Measurements from ENCODE around the gene DLX4.

Gene DLX4

GRCh38 chr17:49992933-49993422 is 24.0 kb downstream of the DLX4 start:
- H3K4me3 ChIP-seq (ENCODE audit: low read depth in 1 of 5, low read length in 5 of 5) = peak overlapping the region in 4 of 5 donors; percentile 43 to 62 (median 50)
- no peak overlapping the region for H3K27ac ChIP-seq (ENCODE audit: low read depth, low read length)
- no peak overlapping the region for H3K9ac ChIP-seq (ENCODE audit: low read length in 5 of 5)
- peaks cover 0 to 37% (median 32%) of the 10 kb centered on the region in 5 donors for H3K4me1 ChIP-seq (ENCODE audit: control insufficient read depth in 5 of 5, insufficient read depth in 5 of 5, low read length in 5 of 5)
- peaks cover 0 to 5% (median 0%) of the 10 kb centered on the region in 5 donors for H3K9me3 ChIP-seq (ENCODE audit: control insufficient read depth in 5 of 5, low read length in 5 of 5)
- no peaks in the 10 kb centered on the region for H3K36me3 ChIP-seq (ENCODE audit: control insufficient read depth in 5 of 5, insufficient read depth in 5 of 5, low read length in 5 of 5)
- H3K27me3 ChIP-seq (ENCODE audit: control insufficient read depth in 5 of 5, insufficient read depth in 4 of 5, low read length in 5 of 5) = peaks cover 18 to 89% (median 72%) of the 10 kb centered on the region in 5 donors

GRCh38 chr17:49993423-49994060 is 24.6 kb downstream of the DLX4 start:
- H3K27me3 ChIP-seq (ENCODE audit: control insufficient read depth in 5 of 5, insufficient read depth in 4 of 5, low read length in 5 of 5) = peaks cover 14 to 87% (median 69%) of the 10 kb centered on the region in 5 donors
- H3K9ac ChIP-seq (ENCODE audit: low read length in 5 of 5) = peak overlapping the region in 1 of 5 donors; percentile 6
- peak overlapping the region; percentile 25 to 62 (median 48) for H3K4me3 ChIP-seq (ENCODE audit: low read depth in 1 of 5, low read length in 5 of 5)
- no peaks in the 10 kb centered on the region for H3K36me3 ChIP-seq (ENCODE audit: control insufficient read depth in 5 of 5, insufficient read depth in 5 of 5, low read length in 5 of 5)
- peaks cover 0 to 40% (median 32%) of the 10 kb centered on the region in 5 donors for H3K4me1 ChIP-seq (ENCODE audit: control insufficient read depth in 5 of 5, insufficient read depth in 5 of 5, low read length in 5 of 5)
- peaks cover 0 to 5% (median 0%) of the 10 kb centered on the region in 5 donors for H3K9me3 ChIP-seq (ENCODE audit: control insufficient read depth in 5 of 5, low read length in 5 of 5)
- no peak overlapping the region for H3K27ac ChIP-seq (ENCODE audit: low read depth, low read length)

DNA sequence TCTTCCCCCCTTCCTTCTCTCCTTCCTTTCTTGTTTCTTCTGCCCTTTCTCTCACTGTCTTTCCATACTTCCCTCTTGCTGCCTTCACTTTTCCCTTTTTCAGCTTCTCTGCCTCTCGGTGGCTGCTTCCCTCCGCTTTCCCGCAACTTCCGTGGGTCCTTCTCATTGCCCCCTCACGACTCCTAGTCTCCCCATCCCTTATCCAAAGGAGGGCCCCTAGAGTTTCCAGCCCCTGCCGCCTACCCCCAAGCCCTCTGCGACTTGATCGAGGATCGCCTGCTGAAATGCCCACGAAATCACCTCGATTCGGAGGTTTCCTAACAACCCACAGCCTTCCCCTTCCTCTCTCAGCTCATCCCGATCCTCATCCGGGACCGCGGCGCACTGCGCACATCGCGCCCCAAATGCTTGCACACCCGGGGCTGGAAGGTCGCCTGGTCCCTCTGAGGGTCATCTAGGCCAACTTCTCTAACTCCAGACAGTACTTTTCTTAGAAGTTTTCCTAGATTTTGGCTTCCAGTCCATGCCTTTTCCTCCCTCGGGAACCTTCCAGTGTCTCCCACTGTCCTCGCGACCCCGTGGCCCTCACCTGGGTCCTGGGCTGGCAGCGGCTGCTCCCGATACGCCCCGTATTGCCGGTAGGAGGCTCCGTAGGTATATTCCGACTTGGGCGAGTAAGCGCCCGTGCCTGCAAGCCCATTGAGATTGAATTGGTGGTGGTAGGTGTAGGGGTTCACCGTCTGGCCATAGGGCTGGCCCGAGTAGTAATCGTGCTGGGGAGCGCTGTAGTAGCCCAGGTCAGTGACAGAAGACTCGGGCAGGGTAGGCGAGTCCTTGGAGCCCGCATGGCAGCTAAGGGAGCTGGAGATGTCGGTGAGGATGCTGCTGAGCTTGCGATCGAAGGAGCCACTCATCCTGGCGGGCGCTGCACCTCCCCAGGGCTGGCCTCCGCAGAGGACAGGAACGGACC is 25.4 kb downstream of the DLX4 start:
- Histone ChIP-seq H3K36me3 (ENCODE audit: control insufficient read depth in 5 of 5, insufficient read depth in 5 of 5, low read length in 5 of 5) (no peaks in the 10 kb centered on the region), H3K27ac (ENCODE audit: low read depth, low read length) (no peak overlapping the region), H3K4me1 (ENCODE audit: control insufficient read depth in 5 of 5, insufficient read depth in 5 of 5, low read length in 5 of 5) (peaks cover 0 to 40% (median 32%) of the 10 kb centered on the region in 5 donors), H3K4me3 (ENCODE audit: low read depth in 1 of 5, low read length in 5 of 5) (peak overlapping the region; percentile 25 to 62 (median 48)), H3K9ac (ENCODE audit: low read length in 5 of 5) (peak overlapping the region in 2 of 5 donors; percentile 6 to 20), H3K9me3 (ENCODE audit: control insufficient read depth in 5 of 5, low read length in 5 of 5) (peaks cover 0 to 5% (median 0%) of the 10 kb centered on the region in 5 donors), H3K27me3 (ENCODE audit: control insufficient read depth in 5 of 5, insufficient read depth in 4 of 5, low read length in 5 of 5) (peaks cover 15 to 88% (median 69%) of the 10 kb centered on the region in 5 donors)

GRCh38 chr17:49995055-49995738 is 26.2 kb downstream of the DLX4 start, which contains the start of gene DLX3:
Gene DLX3, minus strand, starts transcription at chr17:49995224. Its CDS starts 226 bp downstream, at chr17:49994998.
- no peaks in the 10 kb centered on the region for H3K36me3 ChIP-seq (ENCODE audit: control insufficient read depth in 5 of 5, insufficient read depth in 5 of 5, low read length in 5 of 5)
- peak within 1 kb of the TSS; percentile 25 to 62 (median 48) for H3K4me3 ChIP-seq (ENCODE audit: low read depth in 1 of 5, low read length in 5 of 5)
- H3K9ac ChIP-seq (ENCODE audit: low read length in 5 of 5) = peak within 1 kb of the TSS in 1 of 5 donors; percentile 20
- H3K27ac ChIP-seq (ENCODE audit: low read depth, low read length) = no peak within 1 kb of the TSS
- H3K4me1 ChIP-seq (ENCODE audit: control insufficient read depth in 5 of 5, insufficient read depth in 5 of 5, low read length in 5 of 5) = peaks cover 0 to 40% (median 32%) of the 10 kb centered on the region in 5 donors
- peaks cover 20 to 87% (median 65%) of the 10 kb centered on the region in 5 donors for H3K27me3 ChIP-seq (ENCODE audit: control insufficient read depth in 5 of 5, insufficient read depth in 4 of 5, low read length in 5 of 5)
- H3K9me3 ChIP-seq (ENCODE audit: control insufficient read depth in 5 of 5, low read length in 5 of 5) = peaks cover 0 to 5% (median 0%) of the 10 kb centered on the region in 5 donors

- peaks cover 0 to 5% (median 0%) of the 10 kb centered on the region in 5 donors for H3K9me3 ChIP-seq (ENCODE audit: control insufficient read depth in 5 of 5, low read length in 5 of 5)
- no peaks in the 10 kb centered on the region for H3K36me3 ChIP-seq (ENCODE audit: control insufficient read depth in 5 of 5, insufficient read depth in 5 of 5, low read length in 5 of 5)
- H3K4me3 ChIP-seq (ENCODE audit: low read depth in 1 of 5, low read length in 5 of 5) = no peak overlapping the region
- H3K27ac ChIP-seq (ENCODE audit: low read depth, low read length) = no peak overlapping the region
- no peak overlapping the region for H3K9ac ChIP-seq (ENCODE audit: low read length in 5 of 5)
- H3K27me3 ChIP-seq (ENCODE audit: control insufficient read depth in 5 of 5, insufficient read depth in 4 of 5, low read length in 5 of 5) = peaks cover 22 to 85% (median 68%) of the 10 kb centered on the region in 5 donors
- H3K4me1 ChIP-seq (ENCODE audit: control insufficient read depth in 5 of 5, insufficient read depth in 5 of 5, low read length in 5 of 5) = peaks cover 0 to 40% (median 32%) of the 10 kb centered on the region in 5 donors
Observed at GRCh38 chr17:49996121-49996494, 27.1 kb downstream of the DLX4 start.

- peaks cover 0 to 40% (median 32%) of the 10 kb centered on the region in 5 donors for H3K4me1 ChIP-seq (ENCODE audit: control insufficient read depth in 5 of 5, insufficient read depth in 5 of 5, low read length in 5 of 5)
- no peaks in the 10 kb centered on the region for H3K36me3 ChIP-seq (ENCODE audit: control insufficient read depth in 5 of 5, insufficient read depth in 5 of 5, low read length in 5 of 5)
- H3K9ac ChIP-seq (ENCODE audit: low read length in 5 of 5) = peak overlapping the region in 1 of 5 donors; percentile 37
- H3K27ac ChIP-seq (ENCODE audit: low read depth, low read length) = no peak overlapping the region
- H3K9me3 ChIP-seq (ENCODE audit: control insufficient read depth in 5 of 5, low read length in 5 of 5) = peaks cover 0 to 5% (median 0%) of the 10 kb centered on the region in 5 donors
- peaks cover 27 to 85% (median 68%) of the 10 kb centered on the region in 5 donors for H3K27me3 ChIP-seq (ENCODE audit: control insufficient read depth in 5 of 5, insufficient read depth in 4 of 5, low read length in 5 of 5)
- peak overlapping the region in 4 of 5 donors; percentile 42 to 53 (median 44) for H3K4me3 ChIP-seq (ENCODE audit: low read depth in 1 of 5, low read length in 5 of 5)
Observed at GRCh38 chr17:49996495-49997300, 27.7 kb downstream of the DLX4 start.

- H3K9ac ChIP-seq (ENCODE audit: low read length in 5 of 5) = peak overlapping the region in 1 of 5 donors; percentile 37
Observed at GRCh38 chr17:49997301-49997650, 28.3 kb downstream of the DLX4 start.

GRCh38 chr17:49997773-49998703 is 29.0 kb downstream of the DLX4 start:
- H3K9me3 ChIP-seq (ENCODE audit: control insufficient read depth in 5 of 5, low read length in 5 of 5) = peaks cover 0 to 5% (median 0%) of the 10 kb centered on the region in 5 donors
- H3K27ac ChIP-seq (ENCODE audit: low read depth, low read length) = no peak overlapping the region
- H3K4me3 ChIP-seq (ENCODE audit: low read depth in 1 of 5, low read length in 5 of 5) = no peak overlapping the region
- peaks cover 27 to 81% (median 61%) of the 10 kb centered on the region in 5 donors for H3K27me3 ChIP-seq (ENCODE audit: control insufficient read depth in 5 of 5, insufficient read depth in 4 of 5, low read length in 5 of 5)
- H3K4me1 ChIP-seq (ENCODE audit: control insufficient read depth in 5 of 5, insufficient read depth in 5 of 5, low read length in 5 of 5) = peaks cover 0 to 37% (median 30%) of the 10 kb centered on the region in 5 donors
- no peaks in the 10 kb centered on the region for H3K36me3 ChIP-seq (ENCODE audit: control insufficient read depth in 5 of 5, insufficient read depth in 5 of 5, low read length in 5 of 5)
- no peak overlapping the region for H3K9ac ChIP-seq (ENCODE audit: low read length in 5 of 5)

More at GRCh38 chr17:49997301-49997650, 28.3 kb downstream of the DLX4 start:
- Histone ChIP-seq H3K27ac (ENCODE audit: low read depth, low read length) (no peak overlapping the region), H3K4me3 (ENCODE audit: low read depth in 1 of 5, low read length in 5 of 5) (peak overlapping the region in 1 of 5 donors; percentile 53), H3K36me3 (ENCODE audit: control insufficient read depth in 5 of 5, insufficient read depth in 5 of 5, low read length in 5 of 5) (no peaks in the 10 kb centered on the region), H3K27me3 (ENCODE audit: control insufficient read depth in 5 of 5, insufficient read depth in 4 of 5, low read length in 5 of 5) (peaks cover 27 to 85% (median 67%) of the 10 kb centered on the region in 5 donors), H3K9me3 (ENCODE audit: control insufficient read depth in 5 of 5, low read length in 5 of 5) (peaks cover 0 to 5% (median 0%) of the 10 kb centered on the region in 5 donors), H3K4me1 (ENCODE audit: control insufficient read depth in 5 of 5, insufficient read depth in 5 of 5, low read length in 5 of 5) (peaks cover 0 to 40% (median 32%) of the 10 kb centered on the region in 5 donors)

All from subcutaneous abdominal adipose tissue (tissue), 5 donors.